Activated CD4-positive, alpha-beta T cell treated with anti-CD3 and anti-CD28 coated beads for 1 hour (primary cell): Measurements from ENCODE around the gene SPDYC.

Source experiments
- DNase-seq: peaks from one replicate; pipeline ENCODE4 v3.0.0-alpha.2; 2020

SPDYC gene

GRCh38 chr11:65170058-65170534 is at the start of gene SPDYC:
TSS of gene SPDYC (plus strand) at chr11:65170233. CDS start at chr11:65171358, 1,125 bp downstream.
- no peak for DNase-seq

DNA sequence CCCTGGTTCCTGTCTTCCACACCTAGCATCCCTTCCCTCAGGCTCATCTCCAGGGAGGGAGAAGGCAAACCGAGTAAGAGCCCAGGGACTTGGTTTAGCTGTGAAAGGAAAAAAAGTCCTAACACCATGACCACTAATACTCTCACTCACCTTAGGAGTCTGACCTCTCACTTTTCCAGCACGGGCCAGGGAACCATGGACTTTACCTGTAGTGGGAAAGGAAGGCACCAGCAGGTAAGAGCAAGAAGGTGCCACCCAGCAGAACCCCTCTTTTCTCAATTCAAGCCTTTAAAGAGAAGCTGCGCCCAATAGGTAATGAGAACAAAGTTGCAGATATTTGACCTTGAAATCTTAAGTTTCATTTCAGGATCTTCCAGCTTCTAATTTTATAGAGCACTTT is 49.2 kb upstream of the SPDYC start:
- no peak for DNase-seq

DNA sequence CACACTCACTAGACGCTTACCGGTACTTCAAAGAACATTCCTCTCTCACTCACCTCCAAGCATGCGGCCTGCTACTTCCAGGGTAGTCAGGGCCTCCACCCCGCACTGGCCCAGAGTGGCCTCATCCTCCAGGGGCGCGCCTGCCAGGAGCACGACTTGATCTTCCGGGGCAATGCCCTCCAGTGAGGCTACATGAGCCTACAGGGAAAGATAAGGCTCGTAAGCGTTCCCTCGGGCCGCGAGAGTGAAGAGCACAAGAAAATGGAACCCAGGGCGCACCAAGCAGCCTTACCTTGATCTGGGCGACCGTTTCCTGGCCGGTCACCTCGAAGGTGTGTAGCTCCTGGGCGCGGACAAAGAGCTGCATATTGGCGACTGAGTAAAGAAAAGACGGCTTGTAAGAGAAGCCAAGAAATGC is 48.6 kb upstream of the SPDYC start:
- DNase-seq: no peak

DNA sequence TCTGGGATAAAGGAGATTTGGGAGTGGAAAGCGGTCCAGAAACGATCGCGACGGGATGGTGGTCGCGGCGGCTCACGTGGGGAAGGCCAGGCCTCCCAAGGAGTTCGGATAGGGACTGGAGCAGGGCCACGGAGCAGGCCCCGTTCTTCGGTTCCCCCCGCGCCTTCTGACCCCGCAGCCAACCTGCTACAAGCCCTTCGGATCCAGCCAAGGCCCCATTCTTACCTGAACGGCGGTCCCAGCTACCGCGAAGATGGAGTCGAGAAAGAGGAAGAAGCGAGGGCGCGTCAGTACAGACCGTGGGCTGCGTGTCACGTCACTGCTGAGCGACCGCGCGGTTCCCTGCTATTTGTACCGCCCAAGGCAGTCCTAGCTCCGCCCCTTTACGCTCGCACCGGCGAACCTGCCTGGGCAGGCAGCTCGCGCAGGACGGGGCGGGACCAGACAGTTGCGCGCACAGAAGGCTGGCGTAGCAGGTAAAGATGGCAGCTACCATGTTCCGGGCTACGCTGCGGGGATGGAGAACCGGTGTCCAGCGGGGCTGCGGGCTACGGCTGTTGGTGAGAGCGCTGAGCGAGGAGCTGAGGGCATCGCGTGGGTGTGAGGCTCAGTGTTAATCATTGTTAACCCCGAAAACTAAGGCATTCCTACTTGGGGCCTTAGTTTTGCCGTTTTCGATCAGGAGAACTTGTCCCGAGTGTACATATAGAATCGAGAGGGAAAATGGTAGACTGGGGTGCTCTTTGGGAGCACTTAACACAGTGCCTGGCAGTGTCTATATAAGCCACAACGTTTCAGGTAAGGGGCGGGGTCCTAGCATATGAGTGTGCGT is 48.0 kb upstream of the SPDYC start, which contains the start of the genes FAU and MRPL49:
FAU (minus strand) TSS at position 270 of the 832 bp plus-strand sequence. CDS start 321 bp downstream, outside the sequence.
MRPL49 (plus strand) TSS at position 457 of the 832 bp plus-strand sequence; CDS start at position 483, 26 bp downstream.
- peak; percentile 98 for DNase-seq

GRCh38 chr11:65124480-65125196 is 45.4 kb upstream of the SPDYC start:
- no peak for DNase-seq

DNA sequence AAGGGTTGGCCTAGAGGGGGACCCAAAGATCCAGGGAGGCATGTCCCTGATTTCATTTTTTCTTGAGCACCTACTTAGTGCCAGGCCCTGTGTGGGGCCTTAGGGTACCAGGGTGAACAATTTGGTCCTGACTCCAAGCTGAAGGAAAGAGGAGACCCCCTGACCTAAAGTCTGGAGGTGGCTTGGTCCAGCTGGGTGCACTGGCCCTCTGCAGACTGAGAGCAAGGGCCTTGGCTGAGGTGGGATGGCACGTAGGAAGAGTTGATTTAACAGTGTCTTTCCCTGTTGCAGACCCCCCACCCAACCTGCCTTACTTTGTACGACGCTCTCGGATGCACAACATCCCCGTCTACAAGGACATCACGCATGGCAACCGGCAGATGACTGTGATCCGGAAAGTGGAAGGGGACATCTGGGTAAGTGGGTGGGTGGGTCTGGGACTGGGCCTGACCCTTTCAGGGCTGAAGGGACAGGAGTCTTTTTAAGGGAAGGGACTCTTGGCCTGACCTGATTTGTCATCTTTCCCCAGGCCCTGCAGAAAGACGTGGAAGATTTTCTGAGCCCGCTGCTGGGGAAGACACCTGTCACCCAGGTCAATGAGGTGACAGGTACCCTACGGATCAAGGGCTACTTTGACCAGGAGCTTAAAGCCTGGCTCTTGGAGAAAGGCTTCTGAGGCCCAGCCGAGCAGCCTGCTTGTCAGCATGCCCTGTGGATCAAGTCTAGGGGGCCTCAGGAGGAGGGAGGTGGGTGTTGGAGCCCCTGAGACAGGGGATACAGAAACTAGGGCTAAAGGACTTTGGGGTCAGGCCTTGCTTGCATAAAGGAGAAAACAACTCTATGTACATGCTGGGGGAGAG is 44.6 kb upstream of the SPDYC start:
- DNase-seq: no peak

- DNase-seq: no peak
Observed at GRCh38 chr11:65126624-65127274, 43.3 kb upstream of the SPDYC start.

- DNase-seq: no peak
Observed at GRCh38 chr11:65127473-65128181, 42.4 kb upstream of the SPDYC start.

DNA sequence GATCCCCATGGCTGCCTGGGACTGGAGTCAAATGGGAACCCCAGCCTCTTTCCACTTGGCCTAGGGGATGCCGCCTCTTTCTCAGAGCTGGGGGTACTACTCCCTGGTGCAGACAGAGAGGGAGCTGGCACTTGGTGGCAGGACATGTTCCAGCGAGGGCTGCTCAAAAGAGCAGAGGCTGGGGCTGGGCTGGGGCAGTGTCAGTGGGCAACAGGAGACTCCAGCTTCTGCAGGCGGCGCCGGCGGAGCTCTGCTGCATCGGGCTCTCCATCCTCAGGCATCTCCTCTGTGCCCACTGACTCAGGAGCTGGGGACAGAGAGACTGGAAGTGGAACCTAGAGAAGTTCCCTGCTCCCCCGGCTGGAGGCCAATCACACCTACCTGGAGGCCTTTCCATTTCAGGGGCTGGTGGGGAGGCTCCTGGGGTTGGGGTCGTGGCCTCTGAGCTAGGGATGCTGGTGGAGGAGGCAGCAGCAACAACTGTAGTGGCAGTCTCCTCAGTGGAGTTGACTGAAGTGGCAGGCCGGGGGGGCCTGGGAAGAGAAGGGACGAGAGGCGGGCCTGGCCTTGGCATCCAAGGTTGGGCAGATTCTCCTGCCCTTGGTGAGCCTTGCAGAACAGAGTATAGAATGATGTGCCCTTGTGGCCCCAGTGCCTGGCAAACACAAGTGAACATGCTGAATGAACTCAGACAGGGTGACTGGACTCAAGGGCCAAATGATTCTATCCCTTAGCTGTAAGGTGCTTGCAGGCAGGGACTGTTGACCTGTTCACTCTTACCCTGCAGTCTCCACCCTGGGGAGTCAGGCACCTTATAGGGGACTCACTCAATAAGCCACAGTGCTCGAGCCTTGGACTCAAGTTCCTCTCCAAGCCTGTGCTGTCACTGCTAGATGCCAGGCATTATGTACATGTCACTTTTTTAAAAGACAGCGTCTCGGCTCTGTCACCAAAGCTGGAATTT is 41.6 kb upstream of the SPDYC start:
- DNase-seq: no peak

DNA sequence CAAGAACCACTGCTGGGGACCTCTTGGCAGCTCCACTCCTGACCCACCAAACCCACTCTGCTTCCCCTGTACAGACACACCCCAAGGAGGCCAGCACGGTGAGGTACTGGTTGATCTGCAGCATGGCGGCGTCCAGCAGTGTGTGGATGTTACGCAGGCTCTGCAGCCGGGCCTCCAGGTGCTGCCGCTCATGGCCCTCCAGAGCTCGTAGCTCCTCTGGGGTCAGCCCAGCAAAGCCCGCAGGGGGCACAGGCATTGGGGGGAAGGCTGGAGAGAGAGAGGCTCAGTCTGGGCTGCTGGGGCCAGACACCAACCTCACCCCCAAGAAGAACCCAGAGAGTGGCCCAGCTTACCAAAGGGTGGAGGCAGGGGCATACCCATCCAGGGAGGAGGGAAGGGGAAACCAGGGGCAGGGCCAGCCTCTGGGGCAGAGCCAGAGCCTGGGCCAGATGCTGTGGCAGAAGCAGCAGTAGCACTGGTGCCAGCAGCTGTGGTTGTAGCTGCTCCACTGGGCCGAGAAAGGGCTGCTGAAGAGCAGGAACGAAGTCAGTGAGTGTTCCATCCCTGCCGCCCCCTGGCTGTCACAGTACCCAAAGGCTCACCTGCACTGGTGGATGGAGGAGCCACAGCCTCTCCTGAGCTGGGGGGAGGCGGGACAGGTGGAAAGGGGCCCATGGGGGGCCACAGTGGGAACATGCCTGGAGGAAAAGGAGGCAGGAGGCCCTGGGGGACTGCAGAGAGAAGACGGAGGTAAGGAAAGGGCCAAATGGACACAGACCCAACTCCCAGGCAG is 40.2 kb upstream of the SPDYC start:
- DNase-seq: no peak

GRCh38 chr11:65130631-65131416 is 39.2 kb upstream of the SPDYC start:
- no peak for DNase-seq

- no peak for DNase-seq
Observed at GRCh38 chr11:65131417-65131776, 38.6 kb upstream of the SPDYC start.

- no peak for DNase-seq
Observed at GRCh38 chr11:65131895-65132237, 38.2 kb upstream of the SPDYC start.

GRCh38 chr11:65132238-65132987 is 37.6 kb upstream of the SPDYC start:
- no peak for DNase-seq

GRCh38 chr11:65132988-65133700 is 36.9 kb upstream of the SPDYC start:
- no peak for DNase-seq

- DNase-seq: no peak
Observed at GRCh38 chr11:65133724-65134123, 36.3 kb upstream of the SPDYC start.

DNA sequence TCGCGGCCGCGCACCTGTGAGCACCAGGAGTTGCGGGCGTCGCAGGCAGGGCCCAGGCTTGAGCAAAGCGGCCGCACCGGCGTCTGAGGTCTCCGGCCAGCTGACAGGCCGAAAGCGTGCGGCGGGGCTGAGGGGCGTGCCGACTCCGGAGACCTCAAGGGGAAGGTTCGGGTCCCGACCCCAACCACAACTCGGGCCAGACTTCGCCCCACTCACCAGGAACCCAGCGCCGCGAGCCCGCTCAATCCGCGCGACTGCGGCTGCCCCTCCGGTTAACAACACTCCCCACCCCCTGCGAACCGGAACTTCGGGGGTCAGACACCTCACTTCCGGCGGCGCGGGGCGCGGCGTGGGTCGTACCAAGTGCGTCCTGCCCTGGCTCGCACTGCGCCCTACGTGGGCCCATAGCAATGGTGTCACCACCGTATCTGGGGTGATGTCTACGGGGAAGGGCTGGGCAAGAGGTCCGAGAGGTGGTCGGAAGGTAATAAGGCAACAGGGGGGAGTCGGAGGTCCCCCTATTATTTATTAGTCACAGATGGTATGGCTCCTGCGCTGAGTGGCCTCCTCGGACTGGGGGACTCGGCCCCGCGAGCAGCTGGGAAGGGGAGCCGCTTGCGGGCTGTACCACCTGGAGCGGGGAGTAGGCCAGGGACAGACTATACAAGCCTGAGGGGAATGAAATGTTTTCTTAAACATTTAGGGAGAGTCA is 35.6 kb upstream of the SPDYC start, which contains the start of gene SYVN1:
SYVN1 (minus strand) TSS at position 280 of the 712 bp plus-strand sequence. CDS start 918 bp downstream, outside the sequence.
- DNase-seq: peak; percentile 87
